Osteoblast (primary cell): Measurements from ENCODE around the gene ZDHHC13. TPM values are rescaled to one million over a fixed set of nuclear protein-coding genes. Genes with fewer than 3 reads are reported as not detected.

Experiments
- DNase-seq: peaks from one replicate; pipeline ENCODE4 v3.0.0; 2011; ENCODE audit warnings: low spot score, mixed read lengths; ENCODE audit not compliant: insufficient read length; ENCODE audit errors: missing footprints
- H2AFZ ChIP-seq: 2 replicates; pipeline ENCODE4 v1.6.0; 2011; ENCODE audit warnings: mild to moderate bottlenecking, low read length
- H3K27ac ChIP-seq: 2 replicates; pipeline ENCODE4 v1.5.1; 2011; ENCODE audit warnings: mild to moderate bottlenecking, low read depth, low read length, moderate library complexity
- H3K27me3 ChIP-seq: 2 replicates; pipeline ENCODE4 v1.6.0; 2012; ENCODE audit warnings: mild to moderate bottlenecking, control low read depth, inconsistent platforms, low read length, moderate library complexity; ENCODE audit not compliant: insufficient read depth
- H3K36me3 ChIP-seq: 2 replicates; pipeline ENCODE4 v1.5.1; 2011; ENCODE audit warnings: mild to moderate bottlenecking, low read length, control low read depth, moderate library complexity; ENCODE audit not compliant: insufficient read depth
- H3K4me1 ChIP-seq: 2 replicates; pipeline ENCODE4 v1.5.1; 2011; ENCODE audit warnings: mild to moderate bottlenecking, low read length, control low read depth, moderate library complexity; ENCODE audit not compliant: insufficient read depth
- H3K4me2 ChIP-seq: 2 replicates; pipeline ENCODE4 v1.6.0; 2011; ENCODE audit warnings: mild to moderate bottlenecking, low read length; ENCODE audit not compliant: insufficient read depth
- H3K4me3 ChIP-seq: fragments of 200-600 bp; sonication (generic); 3 replicates; pipeline ENCODE4 v1.5.1; 2012; ENCODE audit warnings: mild to moderate bottlenecking, low read length, inconsistent platforms; ENCODE audit not compliant: insufficient read depth
- H3K79me2 ChIP-seq: 2 replicates; pipeline ENCODE4 v1.6.0; 2012; ENCODE audit warnings: mild to moderate bottlenecking, low read length, control low read depth, inconsistent platforms; ENCODE audit not compliant: insufficient read depth
- H3K9me3 ChIP-seq: 2 replicates; pipeline ENCODE4 v1.5.1; 2011; ENCODE audit warnings: low read depth, low read length, control low read depth
- H4K20me1 ChIP-seq: 2 replicates; pipeline ENCODE4 v1.6.0; 2012; ENCODE audit warnings: mild to moderate bottlenecking, low read length, control low read depth; ENCODE audit not compliant: insufficient read depth
- CTCF ChIP-seq: IDR thresholded peaks from 2 replicates; pipeline ENCODE4 v1.5.1; 2011; ENCODE audit warnings: mild to moderate bottlenecking, low read depth, low read length, moderate library complexity; ENCODE audit errors: extremely low read depth
- total RNA-seq: library from RNA; depleted of rRNA; stranded (reverse); fragments of >200 nt; gene quantifications from 2 replicates; pipeline ENCODE4 v1.2.3, GENCODE V29; 2012

ZDHHC13 gene
- total RNA-seq, 1 donor: 16.6 TPM

- Histone ChIP-seq H3K27ac (no peak overlapping the region), H3K9me3 (no peaks in the 10 kb centered on the region), H3K4me2 (no peak overlapping the region), H3K4me3 (no peak overlapping the region), H3K36me3 (no peaks in the 10 kb centered on the region), H4K20me1 (no peaks in the 10 kb centered on the region), H3K27me3 (no peaks in the 10 kb centered on the region), H2AFZ (no peak overlapping the region), H3K4me1 (no peaks in the 10 kb centered on the region), H3K79me2 (no peaks in the 10 kb centered on the region)
- no peak for TF ChIP-seq CTCF
- DNase-seq: peak; percentile 79
These were observed 70.3 kb downstream of the ZDHHC13 start for GRCh38 chr11:19187114-19187832.

GRCh38 chr11:19187833-19188258 lies 70.9 kb downstream of the ZDHHC13 start:
- H2AFZ ChIP-seq: no peak overlapping the region
- no peaks in the 10 kb centered on the region for H3K9me3 ChIP-seq
- H3K36me3 ChIP-seq: no peaks in the 10 kb centered on the region
- no peak overlapping the region for H3K4me3 ChIP-seq
- H3K79me2 ChIP-seq: no peaks in the 10 kb centered on the region
- no peak for DNase-seq
- H4K20me1 ChIP-seq: no peaks in the 10 kb centered on the region
- no peaks in the 10 kb centered on the region for H3K4me1 ChIP-seq
- H3K27me3 ChIP-seq: no peaks in the 10 kb centered on the region
- no peak for TF ChIP-seq CTCF
- no peak overlapping the region for H3K27ac ChIP-seq
- no peak overlapping the region for H3K4me2 ChIP-seq

- Histone ChIP-seq H2AFZ (no peak overlapping the region), H3K27ac (no peak overlapping the region), H3K79me2 (no peaks in the 10 kb centered on the region), H4K20me1 (no peaks in the 10 kb centered on the region), H3K4me1 (no peaks in the 10 kb centered on the region), H3K4me3 (no peak overlapping the region), H3K9me3 (no peaks in the 10 kb centered on the region), H3K4me2 (no peak overlapping the region), H3K27me3 (no peaks in the 10 kb centered on the region), H3K36me3 (no peaks in the 10 kb centered on the region)
- no peak for DNase-seq
- TF ChIP-seq CTCF: no peak
These were observed 74.7 kb downstream of the ZDHHC13 start for GRCh38 chr11:19191530-19192169.

GRCh38 chr11:19193916-19194315 lies 76.9 kb downstream of the ZDHHC13 start:
- no peaks in the 10 kb centered on the region for H3K4me1 ChIP-seq

More at GRCh38 chr11:19193916-19194315, 76.9 kb downstream of the ZDHHC13 start:
- no peaks in the 10 kb centered on the region for H3K9me3 ChIP-seq
- no peak overlapping the region for H3K4me2 ChIP-seq
- no peak overlapping the region for H2AFZ ChIP-seq
- H3K36me3 ChIP-seq: no peaks in the 10 kb centered on the region
- H3K27me3 ChIP-seq: peaks cover 4% of the 10 kb centered on the region
- H3K79me2 ChIP-seq: no peaks in the 10 kb centered on the region
- H4K20me1 ChIP-seq: no peaks in the 10 kb centered on the region
- no peak for TF ChIP-seq CTCF
- H3K27ac ChIP-seq: no peak overlapping the region
- no peak for DNase-seq
- no peak overlapping the region for H3K4me3 ChIP-seq
